ENCODE results near the gene COL13A1.

The COL13A1 gene

GRCh38 chr10:69961881-69962745 lies 160.4 kb downstream of the COL13A1 start:
- Histone ChIP-seq H3K27ac (no peak overlapping the region), H3K4me3 (no peak overlapping the region)
- DNase-seq (ENCODE audit: low spot score), result no peak
- TF ChIP-seq, protein P1, sequence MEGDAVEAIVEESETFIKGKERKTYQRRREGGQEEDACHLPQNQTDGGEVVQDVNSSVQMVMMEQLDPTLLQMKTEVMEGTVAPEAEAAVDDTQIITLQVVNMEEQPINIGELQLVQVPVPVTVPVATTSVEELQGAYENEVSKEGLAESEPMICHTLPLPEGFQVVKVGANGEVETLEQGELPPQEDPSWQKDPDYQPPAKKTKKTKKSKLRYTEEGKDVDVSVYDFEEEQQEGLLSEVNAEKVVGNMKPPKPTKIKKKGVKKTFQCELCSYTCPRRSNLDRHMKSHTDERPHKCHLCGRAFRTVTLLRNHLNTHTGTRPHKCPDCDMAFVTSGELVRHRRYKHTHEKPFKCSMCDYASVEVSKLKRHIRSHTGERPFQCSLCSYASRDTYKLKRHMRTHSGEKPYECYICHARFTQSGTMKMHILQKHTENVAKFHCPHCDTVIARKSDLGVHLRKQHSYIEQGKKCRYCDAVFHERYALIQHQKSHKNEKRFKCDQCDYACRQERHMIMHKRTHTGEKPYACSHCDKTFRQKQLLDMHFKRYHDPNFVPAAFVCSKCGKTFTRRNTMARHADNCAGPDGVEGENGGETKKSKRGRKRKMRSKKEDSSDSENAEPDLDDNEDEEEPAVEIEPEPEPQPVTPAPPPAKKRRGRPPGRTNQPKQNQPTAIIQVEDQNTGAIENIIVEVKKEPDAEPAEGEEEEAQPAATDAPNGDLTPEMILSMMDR (IDR thresholded peaks at IDR 0.05), result no peak

DNA sequence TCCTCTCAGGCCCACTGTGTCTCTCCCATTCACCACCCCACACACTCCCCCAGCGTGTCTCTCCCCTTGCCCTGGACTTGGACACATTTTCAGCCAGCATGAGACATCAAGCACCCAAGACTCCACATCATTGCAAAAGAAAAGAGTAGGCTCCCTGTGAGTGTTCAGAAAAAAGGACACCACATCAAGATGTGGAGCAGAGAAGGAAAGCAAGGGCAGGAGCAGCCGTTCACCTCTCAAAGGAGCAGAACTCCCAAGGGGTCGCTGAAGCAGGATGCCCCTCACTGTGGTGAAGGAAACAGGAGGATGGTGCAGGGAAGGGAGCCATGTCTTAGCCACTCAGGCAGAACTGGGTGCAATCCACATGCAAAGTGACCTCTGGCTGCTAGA lies 161.0 kb downstream of the COL13A1 start:
- DNase-seq (ENCODE audit: low spot score), result no peak
- TF ChIP-seq, protein P1 (IDR thresholded peaks at IDR 0.05), result no peak
- no peak overlapping the region for H3K27ac ChIP-seq
- no peak overlapping the region for H3K4me3 ChIP-seq

GRCh38 chr10:69963178-69963834 lies 161.6 kb downstream of the COL13A1 start:
- TF ChIP-seq, protein P1 (IDR thresholded peaks at IDR 0.05), result no peak
- Histone ChIP-seq H3K4me3 (no peak overlapping the region), H3K27ac (no peak overlapping the region)
- no peak for DNase-seq (ENCODE audit: low spot score)

DNA sequence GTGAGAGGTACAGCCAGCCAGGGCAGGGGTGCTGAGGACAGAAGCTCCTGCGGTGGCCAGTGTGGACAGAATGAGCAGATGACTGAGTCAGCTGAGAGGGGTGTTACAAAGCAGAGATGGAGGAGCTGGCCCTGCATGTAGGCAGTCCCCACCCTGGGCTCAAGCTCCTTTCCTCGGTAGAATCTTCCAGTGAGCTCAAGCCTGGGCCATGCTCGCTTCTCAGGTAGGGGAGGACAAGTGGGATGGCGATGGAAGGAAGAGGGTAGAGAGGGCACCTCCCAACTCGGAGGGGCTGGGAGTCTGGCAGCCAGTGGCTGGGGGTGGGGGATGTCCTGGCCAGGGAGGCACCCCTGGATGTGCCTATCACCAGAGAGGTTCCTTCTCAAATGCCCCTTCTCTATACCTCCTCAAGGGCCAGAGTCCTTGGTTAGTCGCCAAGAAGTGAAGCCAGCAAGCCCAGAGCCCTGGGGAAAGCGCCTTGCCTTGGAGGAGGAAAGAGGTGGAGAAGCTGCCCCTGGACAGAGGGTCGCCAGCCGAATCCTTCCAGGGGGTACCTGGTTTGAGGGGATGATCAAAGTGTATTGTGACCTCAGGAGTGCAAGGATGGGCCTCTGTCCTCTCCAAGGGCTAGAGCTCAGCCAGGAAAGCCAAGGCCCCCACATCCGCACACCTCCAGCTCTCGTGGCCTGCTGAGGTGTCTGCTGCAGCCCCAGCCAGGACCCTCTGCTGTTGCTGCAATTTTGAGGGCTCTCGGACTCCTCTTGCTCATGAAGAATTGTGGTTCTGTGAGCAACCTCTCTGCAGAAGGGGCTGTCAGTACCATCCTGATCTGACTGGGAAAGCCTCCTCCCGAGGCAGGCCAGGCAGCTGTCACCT lies 162.4 kb downstream of the COL13A1 start:
- TF ChIP-seq, protein P1 (IDR thresholded peaks at IDR 0.05), result no peak
- DNase-seq (ENCODE audit: low spot score), result no peak
- Histone ChIP-seq H3K4me3 (no peak overlapping the region), H3K27ac (no peak overlapping the region)

DNA sequence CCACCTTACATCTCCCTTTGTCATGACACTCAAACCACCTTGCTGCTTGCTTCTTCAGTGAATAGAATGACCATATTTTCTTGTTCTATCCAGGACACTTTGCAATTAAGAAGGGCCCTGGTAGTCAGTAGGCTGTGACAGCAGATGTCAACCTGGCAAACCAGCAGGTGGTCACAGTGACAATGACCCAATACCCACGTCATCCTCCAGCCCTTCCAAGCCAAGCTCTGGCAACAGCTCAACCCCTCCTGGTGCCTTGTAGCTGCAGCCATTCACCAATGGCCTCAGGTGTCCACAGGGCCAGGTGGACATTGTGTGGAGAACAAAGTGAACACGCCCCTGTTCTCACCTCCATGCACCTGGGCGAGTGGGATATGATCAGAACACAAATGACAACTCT lies 163.4 kb downstream of the COL13A1 start:
- DNase-seq (ENCODE audit: low spot score), result no peak
- TF ChIP-seq, protein P1 (IDR thresholded peaks at IDR 0.05), result no peak
- H3K27ac ChIP-seq, result no peak overlapping the region
- H3K4me3 ChIP-seq, result no peak overlapping the region

DNA sequence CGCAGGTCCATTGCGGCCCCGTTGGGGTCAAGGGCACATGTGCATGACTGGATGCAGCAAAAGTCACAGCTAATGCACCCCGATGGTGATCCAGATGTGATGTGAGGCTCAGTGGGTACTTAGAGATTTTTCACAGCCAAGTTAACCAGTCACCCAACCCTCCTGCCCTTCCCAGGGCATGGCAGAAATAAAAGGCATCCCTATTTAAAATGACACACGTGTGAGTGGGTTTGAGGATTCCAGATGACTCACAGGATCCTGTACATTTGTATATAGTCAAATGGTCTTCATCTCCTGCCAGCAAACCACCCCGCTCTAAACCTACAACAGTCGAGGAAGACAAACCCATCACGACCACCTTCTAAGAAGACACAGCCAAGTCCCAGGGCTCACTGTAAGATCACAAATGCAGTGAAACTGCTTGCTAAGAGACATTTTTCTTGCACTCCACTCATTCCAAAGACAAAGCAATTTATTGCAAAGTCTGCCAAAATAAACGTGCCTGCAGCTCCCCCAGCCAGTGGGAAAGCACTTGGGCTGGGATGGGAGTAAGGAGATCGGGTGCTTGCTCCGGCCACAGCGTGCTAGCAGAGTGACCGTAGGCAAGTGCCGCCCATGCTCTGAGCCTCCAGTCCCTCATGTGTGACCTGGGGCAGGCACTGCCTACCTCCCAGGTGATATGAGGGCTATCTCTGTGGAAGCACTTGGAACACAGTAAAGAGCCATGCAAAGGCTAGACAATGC lies 164.4 kb downstream of the COL13A1 start:
- Histone ChIP-seq H3K4me3 (no peak overlapping the region), H3K27ac (no peak overlapping the region)
- TF ChIP-seq, protein P1 (IDR thresholded peaks at IDR 0.05), result no peak
- no peak for DNase-seq (ENCODE audit: low spot score)
